Bronchial epithelial cell (primary cell): ENCODE data around the gene CDC42BPG. TPM values are rescaled to one million over a fixed set of nuclear protein-coding genes. Genes with fewer than 3 reads are reported as not detected.
"Not testable (repeated sequence)": the region's sequence is repeated elsewhere in the genome, so short reads cannot be mapped to it uniquely, and the experiment has no call there.

Experiments
- DNase-seq: peaks from one replicate; pipeline ENCODE4 v3.0.0-alpha.2; 2010; ENCODE audit warnings: low read depth
- FAIRE-seq: peaks from 2 replicates; lab custom pipeline; 2011; peaks lifted over from hg19 to GRCh38; lab: Jason Lieb, UNC
- H3K27me3 ChIP-seq: 2 replicates; pipeline ENCODE4 v1.5.1; 2011; ENCODE audit warnings: low read length; ENCODE audit not compliant: control insufficient read depth, insufficient read depth
- H3K36me3 ChIP-seq: 2 replicates; pipeline ENCODE4 v1.5.1; 2011; ENCODE audit warnings: low read length; ENCODE audit not compliant: control insufficient read depth, insufficient read depth
- H3K4me3 ChIP-seq: 2 replicates; pipeline ENCODE4 v1.5.1; 2011; ENCODE audit warnings: mild to moderate bottlenecking, low read depth, low read length, control low read depth
- CTCF ChIP-seq: IDR thresholded peaks from 2 replicates; pipeline ENCODE4 v1.5.1; 2011; ENCODE audit warnings: mild to moderate bottlenecking, moderate library complexity, low read length, control low read depth, inconsistent platforms; ENCODE audit not compliant: insufficient read depth, severe bottlenecking
- total RNA-seq: library from RNA; depleted of rRNA; stranded (reverse); fragments of >200 nt; gene quantifications from 2 replicates; pipeline ENCODE4 v1.2.1, GENCODE V29; 2014

CDC42BPG gene
- total RNA-seq, 1 donor from 2014 or later = 16.6 TPM

- FAIRE-seq (no peak), DNase-seq (no peak)
- Histone ChIP-seq H3K27me3 (no peaks in the 10 kb centered on the region), H3K4me3 (no peak overlapping the region), H3K36me3 (peaks cover 7% of the 10 kb centered on the region)
- no peak for TF ChIP-seq CTCF
These were observed 5.3 kb upstream of the CDC42BPG start for GRCh38 chr11:64849598-64850356.

DNA sequence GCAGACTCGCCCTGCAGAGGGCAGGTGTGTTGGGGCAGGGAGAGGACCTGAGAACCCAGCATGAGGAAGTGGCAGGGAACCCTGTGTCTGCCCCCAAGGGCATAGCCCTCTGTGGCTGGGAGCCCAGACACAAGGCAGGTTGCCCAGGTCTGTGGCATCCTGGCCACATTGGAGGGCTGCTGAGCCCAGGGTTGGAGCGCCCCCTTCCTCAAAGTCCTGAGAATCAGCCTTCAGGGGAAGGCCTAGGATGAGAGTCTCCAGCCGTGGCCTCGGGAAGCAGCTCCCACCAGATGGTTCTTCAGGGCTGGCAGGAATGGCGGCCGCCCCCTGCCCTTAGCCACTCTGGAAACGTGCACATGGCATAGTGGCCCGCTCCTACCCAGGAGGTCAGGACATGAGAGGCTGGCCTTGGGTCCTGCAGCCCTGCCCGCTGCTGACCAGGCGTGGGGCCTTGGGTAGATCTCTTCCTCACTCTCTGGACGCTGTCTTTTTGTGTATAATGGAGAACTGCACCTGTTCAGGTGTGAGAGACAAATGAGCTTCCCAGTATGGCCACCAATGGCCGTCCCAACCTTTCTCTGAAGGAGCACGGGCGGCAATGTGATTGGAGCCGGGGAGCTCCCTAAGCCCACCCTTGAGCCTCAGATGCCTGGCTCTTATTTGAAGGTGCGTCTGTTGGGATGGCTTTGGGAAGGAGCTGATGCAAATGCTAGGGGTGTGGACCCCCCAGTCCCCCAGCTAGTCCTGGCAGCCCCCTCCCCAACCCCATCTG, 4.6 kb upstream of the CDC42BPG start:
- TF ChIP-seq CTCF = no peak
- H3K36me3 ChIP-seq = peaks cover 3% of the 10 kb centered on the region
- DNase-seq (no peak), FAIRE-seq (no peak)
- no peaks in the 10 kb centered on the region for H3K27me3 ChIP-seq
- no peak overlapping the region for H3K4me3 ChIP-seq

- TF ChIP-seq CTCF = no peak
- H3K36me3 ChIP-seq = no peaks in the 10 kb centered on the region
- H3K27me3 ChIP-seq = no peaks in the 10 kb centered on the region
- no peak overlapping the region for H3K4me3 ChIP-seq
- DNase-seq = no peak
- FAIRE-seq = no peak
These were observed 3.9 kb upstream of the CDC42BPG start for GRCh38 chr11:64848214-64848825.

DNA sequence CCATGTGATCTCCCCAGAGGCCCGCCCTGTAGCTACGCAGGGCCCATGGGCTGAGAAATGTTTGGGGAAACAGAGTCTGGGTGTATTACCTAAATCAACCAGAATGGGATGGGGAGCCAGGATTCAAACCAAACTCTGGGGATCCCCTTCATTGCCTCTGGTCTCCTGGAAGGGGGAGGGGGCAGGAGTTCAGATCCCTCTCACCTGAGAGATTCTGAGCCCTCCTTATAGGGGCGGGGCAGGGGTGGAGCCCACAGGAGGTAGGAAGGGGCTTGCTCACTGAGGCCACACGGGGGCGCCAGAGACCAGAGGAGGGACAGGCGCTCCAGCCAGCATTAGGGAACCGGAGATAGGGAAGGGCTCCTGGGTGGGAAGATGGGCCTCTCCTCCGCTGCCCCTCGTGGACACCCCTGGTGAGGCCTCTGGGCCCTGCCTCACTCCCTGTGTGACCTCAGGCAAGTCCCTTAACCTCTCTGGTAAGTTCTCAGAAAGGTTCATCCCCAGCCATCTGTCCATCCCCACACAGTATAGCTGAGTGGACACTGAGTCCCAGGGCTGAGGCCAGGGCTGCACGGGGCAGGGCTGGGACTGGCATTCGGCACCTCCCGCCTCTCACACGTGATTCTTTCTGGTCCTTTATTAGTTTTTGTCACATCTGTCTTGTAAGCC, 2.7 kb upstream of the CDC42BPG start:
- Histone ChIP-seq H3K4me3 (no peak overlapping the region), H3K27me3 (no peaks in the 10 kb centered on the region), H3K36me3 (no peaks in the 10 kb centered on the region)
- FAIRE-seq = no peak
- TF ChIP-seq CTCF = peak; percentile 91
- peak; percentile 71 for DNase-seq

GRCh38 chr11:64845776-64846129, 1.3 kb upstream of the CDC42BPG start:
- not testable (repeated sequence) for DNase-seq, H3K36me3 ChIP-seq, FAIRE-seq, H3K27me3 ChIP-seq, H3K4me3 ChIP-seq
